ENCODE results near the gene THSD4. TPM values are rescaled to one million over a fixed set of nuclear protein-coding genes. Genes with fewer than 3 reads are reported as not detected.

Gene THSD4
- total and polyA plus RNA-seq, 2 of the 8 experiments (the other 6 are each of a cell fraction or from before 2014, with no cell fraction given), result 2.5 to 6.2 TPM

GRCh38 chr15:71302861-71303410, 187.7 kb downstream of the THSD4 start:
- Histone ChIP-seq H3K18ac (ENCODE audit: extremely low read depth, low read length) (no peak overlapping the region), H3K36me3 (ENCODE audit: control insufficient read depth in 2 of 4, insufficient read depth in 4 of 4, low read length in 3 of 4) (no peaks in the 10 kb centered on the region), H2BK15ac (ENCODE audit: low read length) (peak overlapping the region; percentile 32; the same call in 1 of the 2 replicates), H3K4ac (replicated peaks; ENCODE audit: insufficient read length, low read depth, low read length) (no peak overlapping the region), H3K79me2 (ENCODE audit: control insufficient read depth in 1 of 2, insufficient read depth in 2 of 2, low read length in 2 of 2) (no peaks in the 10 kb centered on the region), H2BK5ac (ENCODE audit: low read depth, low read length) (no peak overlapping the region), H2BK20ac (ENCODE audit: low read length) (no peak overlapping the region), H4K8ac (ENCODE audit: extremely low read depth, insufficient read depth, low read length) (peak overlapping the region; percentile 3; the same call in 1 of the 2 replicates), H3K9ac (replicated peaks in 1 of 4; ENCODE audit: extremely low read depth in 1 of 4, low read depth in 3 of 4, low read length in 3 of 4) (no peak overlapping the region), H3K56ac (replicated peaks; ENCODE audit: insufficient read length, low read depth, low read length) (no peak overlapping the region), H4K20me1 (replicated peaks in 1 of 2; ENCODE audit: control insufficient read depth in 1 of 2, insufficient read depth in 2 of 2, low read length in 2 of 2) (no peaks in the 10 kb centered on the region), H2AFZ (ENCODE audit: low read length) (no peak overlapping the region), H2BK120ac (replicated peaks; ENCODE audit: low read depth, low read length) (no peak overlapping the region), H2AK5ac (ENCODE audit: low read depth, low read length) (no peak overlapping the region), H3K27ac (ENCODE audit: low read depth, low read length) (no peak overlapping the region), H3K14ac (ENCODE audit: insufficient read length) (no peak overlapping the region), H3K27me3 (replicated peaks in 1 of 4; ENCODE audit: control insufficient read depth in 3 of 4, extremely low read depth in 1 of 4, insufficient read depth in 3 of 4, low read length in 3 of 4) (no peaks in the 10 kb centered on the region), H3K4me3 (ENCODE audit: extremely low read depth in 1 of 4, insufficient read depth in 2 of 4, low read depth in 3 of 4, low read length in 4 of 4) (no peak overlapping the region), H3K23me2 (ENCODE audit: low read depth, low read length) (no peaks in the 10 kb centered on the region), H3K79me1 (ENCODE audit: low read depth, low read length) (no peaks in the 10 kb centered on the region), H3K23ac (ENCODE audit: insufficient read length) (no peak overlapping the region), H4K5ac (ENCODE audit: insufficient read length, low read depth, low read length) (no peak overlapping the region), H4K91ac (replicated peaks; ENCODE audit: insufficient read length, low read length) (no peak overlapping the region), H3K9me3 (ENCODE audit: insufficient read depth in 2 of 2, low read depth in 1 of 2, low read length in 1 of 2) (0 out of 4 replicates have a peak, but pooled peaks cover 0 to 3% of the 10 kb centered on the region in 2 experiments), H3K4me2 (ENCODE audit: insufficient read depth in 1 of 2, low read depth in 2 of 2, low read length in 2 of 2) (no peak overlapping the region), H2BK12ac (ENCODE audit: low read depth, low read length) (no peak overlapping the region), H3K4me1 (replicated peaks in 1 of 4; ENCODE audit: control insufficient read depth in 3 of 4, insufficient read depth in 4 of 4, low read length in 3 of 4) (no peaks in the 10 kb centered on the region)
- FAIRE-seq, result no peak
- TF ChIP-seq MAFK (IDR thresholded peaks at IDR 0.05; ENCODE audit: low read depth, low read length) (no peak), RBBP5 (IDR thresholded peaks at IDR 0.05; ENCODE audit: borderline replicate concordance, low read depth, low read length) (no peak), SP4 (IDR thresholded peaks at IDR 0.05; ENCODE audit: low read length) (no peak), TCF12 (IDR thresholded peaks at IDR 0.05; ENCODE audit: low read depth, low read length) (no peak), CBX8 (IDR thresholded peaks at IDR 0.05; ENCODE audit: borderline replicate concordance, low read depth, low read length) (no peak), EZH2 (IDR thresholded peaks at IDR 0.05; ENCODE audit: low read depth, low read length, severe bottlenecking) (no peak), POU5F1 (IDR thresholded peaks at IDR 0.05; ENCODE audit: low read depth, low read length) (no peak), SP1 (IDR thresholded peaks at IDR 0.05; ENCODE audit: low read depth, low read length) (no peak), RXRA (IDR thresholded peaks at IDR 0.05; ENCODE audit: insufficient read depth, low read depth, low read length) (no peak), BACH1 (IDR thresholded peaks at IDR 0.05; ENCODE audit: low read length) (no peak)
- TF ChIP-seq, protein P1, sequence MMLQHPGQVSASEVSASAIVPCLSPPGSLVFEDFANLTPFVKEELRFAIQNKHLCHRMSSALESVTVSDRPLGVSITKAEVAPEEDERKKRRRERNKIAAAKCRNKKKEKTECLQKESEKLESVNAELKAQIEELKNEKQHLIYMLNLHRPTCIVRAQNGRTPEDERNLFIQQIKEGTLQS (IDR thresholded peaks at IDR 0.05; ENCODE audit: insufficient read depth, low read depth, low read length), result no peak
- ChIA-PET POLR2A (ENCODE audit: partially characterized antibody) (no interaction called here), CTCF (ENCODE audit: partially characterized antibody) (interaction anchor here (1.0 to 1.7 kb wide), 3 partner anchors 10 to 17 kb away, joined by 3 to 5 read pairs (median 3); no protein-coding TSS in a partner anchor)
- 90% methylated on average over 6 of the region's 6 CpGs; no CpG with 5 or more reads in 1 of the 2 experiments for WGBS, 2 experiments (ENCODE audit: extremely low coverage in 1 of 2, insufficient coverage in 1 of 2, insufficient read length in 1 of 2, insufficient replicate concordance in 2 of 2, low coverage in 1 of 2, low lambda C conversion rate in 2 of 2, missing lambda C conversion rate in 1 of 2)
- DNase-seq (ENCODE audit: low read depth in 1 of 2, low spot score in 2 of 2), result no peak

All from H1 (cell line).